WERI-Rb-1 (cell line): ENCODE measurements around the gene ZNF419.

Experiments
- DNase-seq: peaks from one replicate; pipeline ENCODE4 v3.0.0-alpha.2; 2020
- H3K27ac ChIP-seq: fragments of 250-450 bp; sonication (Bioruptor Pico); 2 replicates; pipeline ENCODE4 v1.5.1; 2020; ENCODE audit warnings: mild to moderate bottlenecking, moderate library complexity
- H3K27me3 ChIP-seq: fragments of 250-450 bp; sonication (Bioruptor Pico); 2 replicates; pipeline ENCODE4 v1.5.1; 2021; ENCODE audit warnings: mild to moderate bottlenecking, low read depth, moderate library complexity; ENCODE audit not compliant: insufficient read depth, severe bottlenecking
- H3K36me3 ChIP-seq: fragments of 250-450 bp; sonication (Bioruptor Pico); 2 replicates; pipeline ENCODE4 v1.5.1; 2020; ENCODE audit warnings: mild to moderate bottlenecking, moderate library complexity
- H3K4me3 ChIP-seq: 2 replicates; pipeline ENCODE4 v1.5.1; 2011; ENCODE audit warnings: low read depth, mild to moderate bottlenecking, control low read depth, low read length
- H3K9me3 ChIP-seq: fragments of 250-450 bp; sonication (Bioruptor Pico); 2 replicates; pipeline ENCODE4 v1.5.1; 2021; ENCODE audit warnings: mild to moderate bottlenecking, moderate library complexity; ENCODE audit not compliant: severe bottlenecking
- CTCF ChIP-seq: IDR thresholded peaks from 2 replicates; pipeline ENCODE4 v1.5.1; 2011; ENCODE audit warnings: low read depth, mild to moderate bottlenecking, control low read depth, inconsistent platforms, low read length

The ZNF419 gene

GRCh38 chr19:57537953-57538547 lies 50.5 kb downstream of the ZNF419 start:
- no peak overlapping the region for H3K4me3 ChIP-seq
- peaks cover 74% of the 10 kb centered on the region for H3K36me3 ChIP-seq

More at GRCh38 chr19:57537953-57538547, 50.5 kb downstream of the ZNF419 start:
- Histone ChIP-seq H3K9me3 (peaks cover 18% of the 10 kb centered on the region), H3K27ac (no peak overlapping the region), H3K27me3 (no peaks in the 10 kb centered on the region)
- TF ChIP-seq CTCF, result no peak
- no peak for DNase-seq
